GM21576 (cell line): ENCODE results near the gene NHS.

Experiments
- ATAC-seq: cut with Tn5 transposase; IDR thresholded peaks from one replicate; pipeline ENCODE4 v1.9.1; 2021; ENCODE audit warnings: mild to moderate bottlenecking, moderate library complexity; ENCODE audit not compliant: unreplicated experiment

Gene NHS

DNA sequence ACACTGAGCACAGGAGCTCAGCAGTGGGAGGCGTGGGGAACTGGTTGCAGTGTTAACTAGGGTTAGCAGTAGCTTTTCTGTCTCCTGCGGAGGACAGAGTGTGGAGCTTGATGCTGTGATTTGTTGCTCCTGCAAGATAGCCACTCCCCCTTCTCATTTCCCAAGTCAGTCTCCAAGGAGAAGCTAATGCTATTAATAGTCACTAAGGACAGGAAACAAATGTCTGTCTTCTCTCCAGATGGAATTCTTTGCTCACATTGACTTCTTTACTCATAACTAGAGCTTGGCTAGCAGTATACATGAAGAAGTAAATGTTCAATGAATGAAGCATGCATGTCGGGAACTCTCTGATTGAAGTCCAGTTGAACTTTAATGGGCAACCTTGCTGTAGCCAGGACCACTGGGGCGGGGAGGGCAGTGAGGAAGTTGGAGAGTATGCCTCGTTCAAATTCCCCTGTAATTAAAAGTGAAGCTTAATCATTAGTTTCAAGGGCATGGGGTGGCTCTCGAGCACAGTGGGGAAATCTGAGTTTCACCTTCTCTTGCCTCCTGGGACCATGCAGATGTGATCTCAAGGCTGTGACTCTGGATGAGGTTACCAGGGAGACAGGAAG lies 205.6 kb downstream of the NHS start:
- no peak for ATAC-seq

DNA sequence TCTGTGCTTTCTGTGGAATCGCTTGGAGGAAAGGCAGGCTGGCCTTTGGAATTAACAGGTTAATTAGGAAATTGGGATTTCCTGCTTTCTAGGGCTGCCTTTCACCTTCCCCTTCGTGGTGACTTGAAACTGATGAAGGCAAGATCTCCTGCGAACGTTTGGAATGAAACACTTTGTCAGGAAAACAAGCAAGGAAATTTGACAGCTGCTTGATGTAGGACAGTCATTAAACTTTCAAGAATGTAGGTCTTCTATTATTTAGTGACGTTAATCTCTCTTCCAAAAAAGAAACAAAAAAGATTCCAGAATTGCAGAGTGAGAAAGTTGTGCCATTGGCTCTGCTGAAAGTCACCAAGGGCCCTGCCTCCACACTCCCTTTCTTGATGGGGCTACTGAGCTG lies 206.6 kb downstream of the NHS start:
- no peak for ATAC-seq

DNA sequence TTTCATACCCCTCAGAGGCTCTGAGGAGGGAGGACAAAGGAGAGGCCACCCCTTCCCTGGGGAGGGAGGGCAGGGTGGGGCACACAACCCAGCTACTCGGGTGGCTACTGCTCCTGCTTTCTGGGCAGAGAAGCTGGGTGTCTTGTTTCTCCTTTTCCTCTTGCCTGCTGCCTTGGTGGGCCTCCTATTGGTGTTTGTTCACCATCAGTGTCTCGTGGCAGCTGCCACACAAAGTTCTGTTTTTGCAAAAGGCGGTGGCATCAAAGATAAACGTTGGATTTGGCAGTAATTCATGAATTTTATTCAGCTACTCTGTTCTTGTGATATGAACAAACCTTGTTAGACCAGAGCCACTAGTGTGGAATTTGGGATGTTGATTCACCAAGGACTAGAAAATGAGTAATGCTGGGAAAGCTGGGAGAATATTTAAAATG lies 209.3 kb downstream of the NHS start:
- no peak for ATAC-seq

DNA sequence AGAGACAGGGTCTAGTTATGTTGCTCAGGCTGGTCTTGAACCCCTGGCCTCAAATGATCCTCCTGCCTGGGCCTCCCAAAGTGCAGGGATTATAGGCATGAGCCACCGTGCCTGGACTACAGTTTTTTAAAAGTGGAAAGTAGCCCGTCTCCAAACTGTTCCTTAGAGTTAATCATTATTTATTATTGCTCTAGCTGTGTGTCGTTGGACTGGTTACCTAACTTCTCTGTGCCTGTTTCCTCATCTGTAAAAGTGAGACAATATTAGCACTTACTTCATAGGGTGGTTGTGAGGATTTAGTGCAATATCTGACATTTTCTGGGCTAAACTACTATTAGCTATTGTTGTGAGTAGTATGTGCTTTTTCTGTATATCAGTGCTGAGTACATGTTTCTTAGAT lies 210.0 kb downstream of the NHS start:
- ATAC-seq = no peak

DNA sequence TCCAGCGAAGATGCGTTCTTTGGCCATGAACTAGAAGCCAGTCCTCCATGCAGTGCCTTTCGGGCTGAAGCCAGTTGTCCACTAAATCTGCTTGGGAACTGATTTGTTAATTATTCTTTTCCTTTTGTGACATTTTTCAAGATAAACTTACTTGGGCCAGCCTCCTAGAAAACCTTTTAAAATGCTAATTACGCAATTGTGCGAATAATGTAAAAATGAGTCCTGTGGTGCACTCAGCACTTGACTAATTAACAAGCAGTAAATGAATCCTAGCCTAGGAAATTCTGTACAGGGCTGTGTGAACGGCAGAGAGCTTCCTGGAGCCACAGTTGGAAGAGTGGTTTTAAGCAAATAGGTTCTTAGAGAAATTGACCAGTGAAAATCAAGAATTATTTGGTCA lies 212.4 kb downstream of the NHS start:
- no peak for ATAC-seq

DNA sequence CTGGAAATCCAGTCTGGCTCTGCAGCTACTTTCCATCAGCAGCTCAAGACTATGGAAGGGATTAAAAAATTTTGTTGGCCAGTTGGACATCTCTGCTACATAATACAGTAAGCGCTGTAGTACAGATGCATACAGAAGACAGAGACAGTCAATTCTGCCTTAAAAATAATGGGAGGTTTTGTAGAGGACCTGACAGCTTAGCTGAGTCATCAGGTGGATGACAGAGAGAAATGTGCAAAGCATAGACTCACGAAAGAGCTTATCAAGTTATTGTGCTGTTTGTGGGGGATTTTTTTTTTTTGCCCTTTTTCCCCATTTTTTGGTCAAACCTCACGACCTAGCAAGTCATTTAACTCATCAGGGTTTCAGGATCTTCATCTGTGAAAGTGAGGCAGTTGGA lies 213.3 kb downstream of the NHS start:
- ATAC-seq = no peak

DNA sequence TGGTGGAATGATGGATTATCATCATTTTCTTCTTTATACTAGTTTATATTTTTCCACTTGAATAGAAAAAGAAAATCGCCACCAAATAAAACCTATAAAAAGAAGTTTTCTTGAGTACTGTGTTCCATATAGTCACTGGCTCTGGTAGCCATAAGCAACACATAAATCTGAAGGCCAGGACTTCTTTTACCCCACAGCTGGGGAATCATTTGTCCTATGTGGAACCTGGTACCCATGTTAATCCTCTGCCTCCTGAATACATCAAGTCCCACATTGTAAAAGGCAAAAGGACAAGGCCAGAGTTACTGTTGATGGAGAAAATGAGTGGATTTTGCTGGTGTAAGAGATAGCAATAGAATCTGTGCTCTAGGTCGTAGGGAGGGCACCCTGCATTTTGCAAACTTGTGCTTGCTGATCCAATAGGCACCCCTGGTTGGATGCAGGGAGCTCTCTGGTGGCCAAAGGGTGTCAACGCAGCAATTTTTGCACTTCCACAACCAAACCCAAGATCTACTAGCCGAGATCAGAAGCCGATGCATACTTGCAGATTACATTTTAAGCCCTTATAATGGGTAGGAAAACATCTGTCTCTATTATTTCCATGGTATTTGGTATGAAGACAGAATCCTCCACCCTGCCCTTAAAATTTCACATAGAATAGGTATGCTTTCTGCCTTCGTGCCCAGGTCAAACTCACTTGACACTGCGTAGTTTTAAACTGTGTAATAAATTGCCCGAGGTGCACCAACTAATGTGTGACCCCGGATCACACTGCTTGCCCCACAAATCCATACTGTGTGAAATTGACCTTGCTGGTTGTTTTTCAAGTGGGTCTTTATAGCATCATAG lies 216.1 kb downstream of the NHS start:
- ATAC-seq = peak; percentile 64

DNA sequence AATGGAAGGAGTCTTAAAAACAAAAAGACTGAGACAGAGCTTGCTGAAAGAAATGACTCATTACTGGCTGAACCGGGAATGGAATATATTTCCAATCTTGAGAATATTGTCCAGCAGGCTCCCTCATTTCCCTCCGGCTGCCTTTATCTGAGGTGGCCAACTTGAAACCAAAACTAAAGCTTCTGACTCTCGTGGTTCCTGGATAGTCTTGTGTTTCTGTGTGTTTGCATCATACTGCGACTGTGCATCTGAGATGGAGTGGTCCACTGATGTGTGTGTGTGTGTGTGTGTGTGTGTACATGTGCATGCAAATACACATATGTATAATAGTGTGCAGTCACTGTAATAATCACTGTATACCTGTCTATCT lies 216.7 kb downstream of the NHS start:
- ATAC-seq = no peak

DNA sequence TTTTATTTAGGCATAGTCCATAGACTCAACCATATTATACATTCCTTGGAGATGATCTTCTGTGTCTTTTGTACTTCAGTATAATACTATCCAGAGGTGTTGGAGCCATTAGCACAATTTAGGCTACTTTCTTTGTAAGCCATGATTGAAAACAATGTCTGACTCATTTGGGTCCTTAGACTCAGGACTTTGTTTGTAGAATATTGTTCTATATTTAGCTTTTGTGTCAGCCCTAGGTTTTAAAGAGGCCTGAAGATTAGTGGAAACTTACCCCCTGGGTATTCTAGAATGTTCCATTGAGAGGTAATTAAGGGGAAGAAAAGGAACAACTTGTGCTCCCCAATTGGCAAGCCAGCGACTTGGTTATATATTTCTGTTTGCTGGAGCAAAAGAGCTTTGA lies 217.1 kb downstream of the NHS start:
- no peak for ATAC-seq

DNA sequence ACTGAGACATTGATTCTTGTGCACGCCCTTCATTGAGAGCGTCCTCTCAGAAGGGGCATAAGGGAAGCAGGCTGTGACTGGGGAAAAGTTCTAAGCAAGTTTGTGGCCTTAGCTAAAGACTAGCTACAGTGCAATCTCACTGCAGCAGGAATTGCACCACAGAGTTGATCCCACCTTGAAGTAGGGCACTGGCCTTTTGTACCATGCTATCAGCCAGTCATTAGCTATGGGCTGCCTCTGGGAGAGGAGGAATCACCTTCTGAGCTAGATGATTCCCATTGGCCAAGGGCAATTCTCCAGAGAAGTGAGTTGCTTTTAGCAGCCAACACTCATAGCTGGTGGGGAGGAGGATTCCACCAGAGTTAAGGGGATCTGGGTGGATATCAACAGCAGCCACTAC lies 219.7 kb downstream of the NHS start:
- no peak for ATAC-seq

DNA sequence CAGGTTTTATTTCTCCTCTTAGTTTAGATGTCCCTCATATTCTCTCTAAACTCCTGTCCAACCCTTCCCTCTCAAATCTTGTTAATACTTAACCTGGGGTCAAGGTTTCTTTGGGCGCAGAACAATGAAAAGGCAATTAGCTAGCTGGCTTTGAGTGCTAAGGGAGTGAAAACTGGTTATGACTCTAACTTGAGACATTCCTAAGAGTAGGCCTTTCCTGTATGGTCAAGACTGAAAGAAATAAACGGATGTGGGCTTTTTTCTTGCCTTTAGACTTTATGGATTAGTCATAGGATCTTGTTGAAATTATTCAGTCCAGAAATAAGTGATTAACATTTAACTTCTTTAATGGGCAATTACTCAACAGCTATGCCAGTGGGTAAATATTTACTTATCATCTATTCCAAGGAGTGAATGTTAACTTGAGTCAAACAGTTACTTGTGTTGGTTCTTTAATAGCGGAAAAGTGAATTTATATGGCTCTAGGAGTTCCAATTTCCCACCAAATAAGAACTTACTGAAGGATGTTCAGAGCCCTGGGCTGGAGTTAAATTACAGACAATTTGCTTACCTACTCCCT lies 220.5 kb downstream of the NHS start:
- ATAC-seq = no peak

DNA sequence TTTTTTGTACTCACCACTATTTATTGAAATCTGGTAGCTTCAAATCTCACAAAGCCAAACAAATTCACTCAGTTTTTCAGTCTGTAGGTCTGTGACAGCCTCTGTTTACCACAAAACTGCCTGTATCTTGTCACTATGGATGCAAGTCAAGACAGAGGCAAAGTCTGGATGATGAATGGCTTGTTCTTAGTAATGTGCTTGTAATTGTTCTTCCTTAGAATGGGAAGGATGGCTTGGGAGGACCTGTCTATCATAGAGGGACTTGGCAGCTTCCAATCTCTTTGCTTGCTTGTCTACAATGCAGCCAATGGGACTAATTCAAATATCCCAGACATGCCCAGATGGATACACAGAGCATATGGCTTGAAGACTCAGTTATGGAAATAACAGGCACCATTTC lies 221.1 kb downstream of the NHS start:
- no peak for ATAC-seq

DNA sequence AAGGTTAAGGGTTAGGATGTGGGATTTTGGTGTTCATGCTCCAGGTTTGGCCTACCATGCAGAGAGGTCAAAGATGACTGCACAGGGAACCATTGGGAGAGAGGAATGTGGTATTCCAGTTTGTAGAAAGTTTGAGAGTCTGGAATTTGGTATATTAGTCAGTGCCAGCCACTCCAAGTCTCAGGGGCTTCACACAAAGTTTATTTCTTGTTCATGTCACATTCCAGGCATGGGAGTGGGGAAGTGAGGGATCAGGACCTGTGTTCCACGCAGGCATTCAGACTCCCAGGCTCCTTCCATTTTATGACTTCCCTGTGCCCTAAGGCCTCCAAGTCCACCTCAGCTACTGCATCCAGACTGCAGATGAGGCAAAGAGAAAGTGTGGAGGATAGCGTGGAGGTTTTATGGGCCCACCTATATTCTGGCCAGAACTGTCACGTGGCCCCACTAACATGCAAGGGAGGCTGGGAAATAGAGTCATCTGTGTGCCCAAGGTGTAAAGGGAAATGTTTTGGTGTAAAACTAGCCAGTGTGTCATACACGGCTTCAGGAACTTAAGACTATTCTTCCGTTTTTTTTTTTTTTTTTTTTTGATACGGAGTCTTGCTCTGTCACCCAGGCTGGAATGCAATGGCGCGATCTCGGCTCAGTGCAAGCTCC lies 221.7 kb downstream of the NHS start:
- ATAC-seq = no peak

DNA sequence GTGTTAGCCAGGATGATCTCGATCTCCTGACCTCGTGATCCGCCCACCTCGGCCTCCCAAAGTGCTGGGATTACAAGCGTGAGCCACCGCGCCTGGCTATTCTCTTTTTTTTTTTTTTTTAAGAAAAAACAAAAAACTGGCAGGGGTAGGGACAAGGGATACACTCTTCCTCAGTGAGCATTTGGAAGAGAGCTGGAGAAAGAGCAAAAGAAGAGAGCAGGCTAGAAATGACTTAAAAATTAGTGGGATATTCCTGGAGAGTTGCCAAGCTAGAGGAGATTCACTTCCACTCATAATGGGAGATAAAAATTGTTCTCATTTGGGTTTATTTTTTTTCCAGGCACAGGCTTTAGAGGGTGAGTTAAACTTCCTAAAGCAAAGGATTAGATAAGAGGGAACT lies 222.3 kb downstream of the NHS start:
- ATAC-seq = no peak

DNA sequence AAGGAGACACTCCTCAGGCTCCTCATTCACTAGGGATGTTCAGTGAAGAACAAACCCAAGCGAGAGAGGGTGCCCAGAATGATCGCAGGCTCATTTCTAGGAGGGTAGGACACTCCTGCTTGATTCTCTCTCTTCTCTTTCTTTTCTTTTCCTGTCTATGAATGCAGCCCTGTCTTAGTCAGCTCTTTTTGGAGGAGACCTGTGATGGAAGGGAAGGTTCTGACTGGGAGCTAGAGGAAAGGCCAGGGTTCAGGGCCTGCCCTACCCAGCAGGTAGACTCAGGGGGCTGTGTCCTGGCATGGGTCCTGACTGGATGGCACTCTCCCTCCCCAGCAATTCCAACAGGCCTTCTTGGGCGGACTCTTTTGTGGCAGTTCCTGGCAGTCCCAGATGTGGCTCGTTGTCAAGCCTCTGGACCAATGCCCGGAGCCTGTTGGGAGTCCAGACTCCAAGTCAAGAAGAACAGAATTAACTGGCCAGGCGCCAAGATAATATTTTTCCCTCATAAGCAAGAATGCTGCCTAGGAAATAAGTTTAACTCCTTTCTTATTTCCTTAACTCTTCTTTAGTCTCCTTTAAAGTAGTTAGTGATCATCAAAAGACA lies 222.9 kb downstream of the NHS start:
- ATAC-seq = no peak

DNA sequence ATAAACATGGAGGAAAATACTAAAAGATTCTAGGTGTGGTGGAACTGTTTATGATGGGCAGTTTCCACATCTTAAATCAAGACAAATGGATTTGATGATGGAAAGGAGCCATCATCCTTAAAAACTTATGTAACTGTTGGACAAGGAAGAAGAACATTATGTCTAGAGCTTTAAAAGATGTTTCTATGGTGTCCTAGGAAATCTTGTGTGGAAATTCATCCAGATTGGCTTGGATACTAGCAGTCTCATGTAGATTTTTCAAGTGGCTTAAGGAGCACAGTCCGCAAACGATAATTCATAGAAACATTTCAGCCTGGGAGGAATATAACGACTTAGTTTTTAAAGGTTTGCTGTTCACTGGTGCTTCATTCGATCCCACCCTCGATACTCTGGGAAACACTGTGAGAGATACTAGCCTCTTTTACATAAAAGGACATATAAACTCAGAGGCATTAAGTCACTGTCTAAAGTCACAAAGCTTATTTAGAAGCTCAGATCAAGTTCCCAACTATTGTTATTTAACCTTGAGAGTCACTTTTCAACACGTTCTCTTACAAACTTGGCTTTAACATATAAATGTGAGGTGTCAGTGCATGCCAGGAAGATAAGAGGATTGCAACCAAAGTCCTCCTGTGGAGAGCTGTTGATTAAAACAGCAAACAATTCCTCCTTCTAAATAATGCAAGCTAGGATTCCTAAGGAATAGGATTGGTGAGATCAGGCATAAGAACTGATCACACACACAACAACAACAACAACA lies 226.6 kb downstream of the NHS start:
- ATAC-seq = no peak

DNA sequence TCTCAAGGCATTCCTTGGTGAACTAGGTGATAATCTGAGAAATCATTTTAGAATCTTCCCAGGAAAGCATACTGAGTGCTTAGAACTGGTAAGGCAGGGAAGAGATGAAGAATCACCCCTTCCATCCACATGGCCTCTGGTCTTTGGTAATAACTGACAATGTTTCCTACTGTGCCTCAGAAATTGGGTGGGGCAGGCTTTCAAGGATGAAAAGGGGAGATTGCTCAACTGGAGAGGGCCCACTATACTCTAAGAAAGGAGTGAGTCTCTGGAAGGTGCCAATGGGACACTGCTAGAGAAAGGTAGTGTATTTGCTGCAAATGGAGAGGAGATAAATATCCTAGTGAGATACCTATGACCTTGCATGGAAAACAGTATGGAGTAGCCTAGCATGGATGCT lies 227.2 kb downstream of the NHS start:
- no peak for ATAC-seq

DNA sequence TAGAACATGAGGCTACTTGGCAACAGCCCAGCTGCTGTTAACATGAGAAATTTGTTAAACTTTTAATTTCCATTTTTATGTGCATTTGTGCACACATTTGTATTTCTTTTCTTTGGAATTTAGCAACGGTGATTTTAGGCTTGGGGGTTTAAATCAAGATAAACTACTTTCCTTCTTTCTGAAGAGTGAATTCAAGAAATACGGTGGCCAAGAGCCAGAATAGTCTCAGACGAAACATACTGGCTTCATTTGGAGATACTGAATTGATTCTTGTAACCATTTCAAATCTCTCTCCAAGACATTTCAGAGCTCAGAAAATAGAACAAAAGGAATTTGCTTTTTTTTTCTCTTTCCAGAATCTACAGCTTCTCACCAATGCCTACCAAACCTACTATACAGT lies 228.2 kb downstream of the NHS start:
- ATAC-seq = no peak

DNA sequence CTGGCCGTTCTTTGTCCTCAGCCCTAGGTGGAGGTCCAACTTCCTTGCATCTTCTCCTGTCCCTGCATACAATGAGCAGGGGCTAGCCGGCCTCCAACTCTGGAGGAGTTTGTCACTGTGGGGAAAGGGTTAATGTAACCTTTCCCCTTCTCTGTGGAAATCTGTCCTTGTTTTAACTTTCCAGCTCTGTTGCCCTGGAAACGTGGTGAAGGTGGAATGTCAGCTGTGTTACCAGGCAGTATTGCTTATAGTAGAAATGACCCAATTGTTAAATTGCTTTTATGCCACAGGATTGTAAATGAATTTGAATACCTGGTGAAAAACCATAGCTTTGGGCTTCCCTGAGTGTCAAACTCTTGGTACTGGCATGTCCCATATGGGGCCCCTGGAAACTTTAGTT lies 230.7 kb downstream of the NHS start:
- no peak for ATAC-seq

DNA sequence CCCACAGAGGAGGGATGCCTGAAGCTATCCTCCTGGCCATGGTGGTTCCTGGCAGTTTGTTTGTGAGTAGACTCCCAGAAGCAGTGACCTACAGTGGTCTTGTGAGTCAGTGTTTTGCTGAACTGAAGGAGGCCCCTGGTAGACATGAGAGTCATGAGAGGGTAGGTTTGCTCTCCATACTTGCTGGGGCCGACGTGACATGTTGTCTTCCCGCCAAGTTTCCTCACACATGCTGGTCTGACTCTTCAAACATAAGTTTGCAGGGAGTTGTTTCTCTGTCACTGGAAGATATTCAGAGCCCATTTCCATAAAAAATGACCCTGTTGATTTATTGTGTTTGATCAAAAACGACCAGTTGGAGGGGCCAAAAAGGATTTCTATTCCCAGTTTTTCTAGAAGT lies 231.2 kb downstream of the NHS start:
- no peak for ATAC-seq

DNA sequence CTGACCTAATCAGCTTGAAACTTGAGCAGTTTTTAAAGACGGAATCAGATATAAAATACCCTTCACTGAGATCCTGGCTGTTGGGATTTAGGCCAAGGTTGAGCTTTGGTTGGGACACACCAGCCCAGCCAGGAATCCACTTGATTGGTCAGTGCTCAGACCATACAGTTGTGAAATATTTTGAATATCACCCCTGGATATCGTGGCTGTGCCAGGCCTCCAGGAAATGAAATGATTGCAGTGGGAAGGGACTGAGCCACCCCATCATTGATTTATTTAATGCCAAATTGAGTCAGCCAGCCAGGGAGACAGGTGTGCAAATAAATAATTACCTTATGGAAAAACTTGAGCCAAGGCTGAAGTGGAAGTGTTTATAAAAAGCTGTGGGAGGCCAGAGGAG lies 233.9 kb downstream of the NHS start:
- ATAC-seq = no peak
